Measurements from ENCODE around the gene PITPNM2.
A peak's percentile ranks its signal among the peaks of the same experiment; 100 is the strongest.

The PITPNM2 gene

GRCh38 chr12:123150744-123151456 is at the start of gene PITPNM2:
Gene PITPNM2 (minus strand): TSS chr12:123151090. CDS start chr12:123034590, 116,500 bp downstream.
- no peak for DNase-seq (ENCODE audit: low read depth)

GRCh38 chr12:123200414-123200813 is 49.5 kb upstream of the PITPNM2 start:
- no peak for DNase-seq (ENCODE audit: low read depth)

DNA sequence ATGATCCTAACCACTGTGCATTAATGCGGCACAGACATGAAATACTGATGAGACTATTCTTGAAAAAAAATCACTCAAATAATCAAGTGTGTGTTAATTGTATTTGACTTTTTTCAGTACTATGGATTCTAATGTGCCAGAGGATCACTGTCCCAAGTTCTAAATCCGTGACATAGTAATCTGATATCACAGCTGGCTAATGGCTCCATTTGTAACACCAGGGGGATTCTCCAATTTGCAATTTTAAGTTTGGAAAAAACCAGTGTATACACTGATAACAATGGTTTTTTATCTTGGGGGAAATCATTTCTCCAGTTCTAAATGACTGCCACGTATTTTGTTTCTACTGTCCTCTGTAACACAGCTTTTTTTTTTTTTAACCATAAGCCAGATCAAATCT is 49.0 kb upstream of the PITPNM2 start:
- DNase-seq (ENCODE audit: low read depth) = no peak

GRCh38 chr12:123187637-123188036 is 36.7 kb upstream of the PITPNM2 start:
- DNase-seq (ENCODE audit: low read depth) = no peak

DNA sequence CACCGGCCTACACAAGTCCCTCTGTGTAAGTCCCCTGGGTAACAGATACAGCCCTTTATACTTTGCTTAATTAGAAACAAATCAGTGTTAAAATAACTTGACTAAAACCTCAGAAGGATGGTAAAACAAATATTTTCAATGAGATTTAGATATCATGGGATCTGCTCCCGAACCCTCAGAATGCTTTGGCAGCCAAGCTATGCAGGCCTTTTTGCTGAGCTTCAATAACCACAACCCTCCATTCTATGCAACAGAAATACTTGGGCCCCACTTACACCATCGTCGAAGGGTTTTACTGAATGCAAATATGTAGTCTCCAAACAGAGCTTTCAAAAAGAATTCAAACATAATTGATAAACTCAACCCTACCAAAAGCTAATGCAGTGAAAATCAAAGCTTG is 29.3 kb upstream of the PITPNM2 start:
- no peak for DNase-seq (ENCODE audit: low read depth)

GRCh38 chr12:123171967-123172366 is 21.1 kb upstream of the PITPNM2 start:
- DNase-seq (ENCODE audit: low read depth) = no peak

GRCh38 chr12:123167329-123167728 is 16.4 kb upstream of the PITPNM2 start:
- DNase-seq (ENCODE audit: low read depth) = no peak

- no peak for DNase-seq (ENCODE audit: low read depth)
These were observed 14.6 kb upstream of the PITPNM2 start for GRCh38 chr12:123165537-123165936.

- no peak for DNase-seq (ENCODE audit: low read depth)
These were observed 13.9 kb upstream of the PITPNM2 start for GRCh38 chr12:123164710-123165261.

DNA sequence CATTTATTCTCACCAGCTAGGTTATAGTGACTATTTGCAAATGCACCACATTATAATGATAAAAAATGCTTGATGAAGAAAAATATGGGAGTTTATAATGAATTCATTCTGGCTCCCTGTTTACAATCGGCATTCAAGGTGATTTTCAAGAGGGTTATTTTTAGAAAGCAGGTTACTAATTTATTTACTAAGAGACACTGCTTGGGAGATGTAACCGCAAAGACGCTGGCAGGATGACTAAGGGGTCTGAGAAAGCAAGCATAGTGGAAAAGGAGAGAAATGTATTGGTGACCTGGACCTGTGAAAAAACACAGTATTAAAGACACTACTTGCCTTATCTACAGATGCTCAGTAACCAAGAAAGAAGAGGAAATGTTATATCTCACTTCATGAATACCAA is 13.3 kb upstream of the PITPNM2 start:
- DNase-seq (ENCODE audit: low read depth) = no peak

GRCh38 chr12:123163227-123163626 is 12.3 kb upstream of the PITPNM2 start:
- DNase-seq (ENCODE audit: low read depth) = no peak

- DNase-seq (ENCODE audit: low read depth) = no peak
These were observed 10.1 kb upstream of the PITPNM2 start for GRCh38 chr12:123160801-123161487.

- DNase-seq (ENCODE audit: low read depth) = no peak
These were observed 3.0 kb upstream of the PITPNM2 start for GRCh38 chr12:123153906-123154305.

DNA sequence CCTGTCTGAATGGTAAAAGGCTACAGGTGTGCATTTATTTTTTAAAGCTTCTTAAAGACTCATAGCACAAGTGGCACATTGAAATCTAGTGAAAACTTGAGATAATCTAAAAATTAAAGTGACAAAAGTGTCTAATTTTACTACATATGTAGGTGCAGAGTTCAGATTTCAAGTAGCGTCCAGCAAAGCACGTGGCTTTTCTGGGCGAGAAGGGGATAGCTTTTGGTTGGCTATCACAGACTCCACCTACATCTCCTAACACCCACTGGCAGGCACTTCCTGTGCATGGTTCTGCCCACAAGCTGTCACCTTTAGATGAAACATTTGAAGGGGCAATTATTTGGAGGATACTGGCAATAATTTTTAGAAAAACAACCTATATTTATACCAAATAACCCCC is 1.9 kb upstream of the PITPNM2 start:
- DNase-seq (ENCODE audit: low read depth) = no peak

- no peak for DNase-seq (ENCODE audit: low read depth)
These were observed 866 bp upstream of the PITPNM2 start for GRCh38 chr12:123151457-123152454.

GRCh38 chr12:123150275-123150743 is 581 bp downstream of the PITPNM2 start:
- no peak for DNase-seq (ENCODE audit: low read depth)

GRCh38 chr12:123149501-123150274 is 1.2 kb downstream of the PITPNM2 start:
- peak; percentile 63 for DNase-seq (ENCODE audit: low read depth)

GRCh38 chr12:123149088-123149487 is 1.8 kb downstream of the PITPNM2 start:
- DNase-seq (ENCODE audit: low read depth) = no peak

- DNase-seq (ENCODE audit: low read depth) = no peak
These were observed 2.2 kb downstream of the PITPNM2 start for GRCh38 chr12:123148655-123149054.

GRCh38 chr12:123148223-123148622 is 2.7 kb downstream of the PITPNM2 start:
- peak; percentile 73 for DNase-seq (ENCODE audit: low read depth)

DNA sequence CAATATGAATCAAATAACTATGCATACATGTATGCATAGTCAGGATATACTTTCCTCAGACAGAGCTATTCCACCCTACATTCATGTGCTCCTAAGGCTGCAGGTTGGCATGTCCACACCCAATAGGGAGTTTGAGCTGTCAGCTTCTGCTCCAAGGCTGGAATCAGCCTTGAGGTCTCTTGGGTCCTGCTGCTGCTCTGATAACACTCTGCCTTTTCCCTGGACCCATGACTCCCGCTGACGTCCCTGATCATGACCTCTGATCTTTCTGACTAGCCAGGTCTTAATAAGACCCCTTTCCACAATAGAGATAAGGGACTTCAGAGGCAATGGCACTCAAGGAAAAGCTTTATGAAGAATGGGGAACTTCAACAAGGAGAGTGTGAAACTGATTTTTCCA is 5.7 kb downstream of the PITPNM2 start:
- no peak for DNase-seq (ENCODE audit: low read depth)

Measured in CMK (cell line).